Astrocyte (in vitro differentiated cells and primary cell): Measurements from ENCODE around the gene ST6GAL2. TPM values are rescaled to one million over a fixed set of nuclear protein-coding genes. Genes with fewer than 3 reads are reported as not detected.

ENCODE experiments used
- DNase-seq: peaks from one replicate; pipeline ENCODE4 v3.0.0-alpha.2; 2010; ENCODE audit warnings: low read depth
- FAIRE-seq: peaks from 2 replicates; lab custom pipeline; 2011; peaks lifted over from hg19 to GRCh38; lab: Jason Lieb, UNC
- H2AFZ ChIP-seq: 2 replicates; pipeline ENCODE4 v1.6.0; 2012; ENCODE audit warnings: low read depth, low read length, inconsistent platforms
- H3K27ac ChIP-seq: 2 replicates; pipeline ENCODE4 v1.5.1; 2011; ENCODE audit warnings: low read depth, low read length, inconsistent platforms
- H3K27me3 ChIP-seq: 2 replicates; pipeline ENCODE4 v1.6.0; 2011; ENCODE audit warnings: low read length, inconsistent platforms; ENCODE audit not compliant: insufficient read depth
- H3K36me3 ChIP-seq: 2 replicates; pipeline ENCODE4 v1.5.1; 2011; ENCODE audit warnings: low read length, inconsistent platforms; ENCODE audit not compliant: insufficient read depth
- H3K4me1 ChIP-seq: 2 replicates; pipeline ENCODE4 v1.5.1; 2011; ENCODE audit warnings: low read length, inconsistent platforms; ENCODE audit not compliant: insufficient read depth
- H3K4me2 ChIP-seq: 2 replicates; pipeline ENCODE4 v1.6.0; 2012; ENCODE audit warnings: low read length, inconsistent platforms
- H3K4me3 ChIP-seq: 2 replicates; pipeline ENCODE4 v1.5.1; 2011; ENCODE audit warnings: low read depth, mild to moderate bottlenecking, low read length, inconsistent platforms; ENCODE audit not compliant: insufficient read depth
- H3K79me2 ChIP-seq: 2 replicates; pipeline ENCODE4 v1.6.0; 2012; ENCODE audit warnings: mild to moderate bottlenecking, low read length, inconsistent platforms; ENCODE audit not compliant: insufficient read depth
- H3K9ac ChIP-seq: 2 replicates; pipeline ENCODE4 v1.6.0; 2012; ENCODE audit warnings: mild to moderate bottlenecking, low read length, inconsistent platforms
- H3K9me3 ChIP-seq: 2 replicates; pipeline ENCODE4 v1.5.1; 2012; ENCODE audit warnings: low read depth, mild to moderate bottlenecking, low read length, inconsistent platforms; ENCODE audit not compliant: insufficient read depth
- H4K20me1 ChIP-seq: 2 replicates; pipeline ENCODE4 v1.6.0; 2012; ENCODE audit warnings: low read length, inconsistent platforms; ENCODE audit not compliant: insufficient read depth
- H3K27ac Mint-ChIP-seq: one replicate; pipeline ENCODE4 v1.8.0; 2021; ENCODE audit warnings: mild to moderate bottlenecking, mixed read lengths; ENCODE audit not compliant: unreplicated experiment
- H3K27me3 Mint-ChIP-seq: one replicate; pipeline ENCODE4 v1.8.0; 2021; ENCODE audit warnings: low read depth, mixed read lengths; ENCODE audit not compliant: unreplicated experiment
- H3K36me3 Mint-ChIP-seq: one replicate; pipeline ENCODE4 v1.8.0; 2021; ENCODE audit warnings: low read depth, mixed read lengths; ENCODE audit not compliant: unreplicated experiment
- H3K4me1 Mint-ChIP-seq: one replicate; pipeline ENCODE4 v1.8.0; 2021; ENCODE audit warnings: low read depth, mixed read lengths; ENCODE audit not compliant: unreplicated experiment
- H3K4me3 Mint-ChIP-seq: one replicate; pipeline ENCODE4 v1.8.0; 2021; ENCODE audit warnings: mild to moderate bottlenecking, moderate library complexity, mixed read lengths; ENCODE audit not compliant: unreplicated experiment
- H3K9me3 Mint-ChIP-seq: one replicate; pipeline ENCODE4 v1.8.0; 2021; ENCODE audit warnings: mild to moderate bottlenecking, mixed read lengths; ENCODE audit not compliant: unreplicated experiment
- CTCF ChIP-seq: IDR thresholded peaks from 2 replicates; pipeline ENCODE4 v1.5.1; 2011; ENCODE audit warnings: low read depth, mild to moderate bottlenecking, inconsistent platforms, low read length, moderate library complexity; ENCODE audit not compliant: insufficient read depth
- EZH2 ChIP-seq: IDR thresholded peaks from 2 replicates; pipeline ENCODE4 v1.6.1; 2012; ENCODE audit warnings: mild to moderate bottlenecking, low read length, inconsistent platforms; ENCODE audit not compliant: insufficient read depth
- total RNA-seq: library from RNA; stranded (reverse); gene quantifications from 2 replicates; pipeline ENCODE4 v1.2.1, GENCODE V29; 2021

Gene ST6GAL2
- total RNA-seq, 1 donor from 2014 or later: 59.8 TPM

GRCh38 chr2:106904242-106904641, 18.3 kb upstream of the ST6GAL2 start:
- Histone ChIP-seq H3K9ac (no peak overlapping the region), H3K79me2 (no peaks in the 10 kb centered on the region), H3K27ac (no peak overlapping the region), H3K4me2 (no peak overlapping the region), H3K4me1 (no peaks in the 10 kb centered on the region), H3K4me3 (no peak overlapping the region), H4K20me1 (no peaks in the 10 kb centered on the region), H2AFZ (no peak overlapping the region), H3K36me3 (no peaks in the 10 kb centered on the region), H3K27me3 (no peaks in the 10 kb centered on the region), H3K9me3 (peaks cover 7% of the 10 kb centered on the region)
- Mint-ChIP-seq H3K9me3 (peaks cover under 1% of the 10 kb centered on the region), H3K4me1 (peaks cover 5% of the 10 kb centered on the region), H3K27ac (no peak overlapping the region), H3K4me3 (no peak overlapping the region), H3K27me3 (peaks cover 10% of the 10 kb centered on the region), H3K36me3 (peaks cover 1% of the 10 kb centered on the region)
- FAIRE-seq (no peak), DNase-seq (no peak)
- TF ChIP-seq EZH2 (no peak), CTCF (no peak)

- H3K79me2 ChIP-seq: no peaks in the 10 kb centered on the region
- H3K9me3 ChIP-seq: peaks cover 4% of the 10 kb centered on the region
- no peak overlapping the region for H3K9ac ChIP-seq
- H3K4me1 ChIP-seq: no peaks in the 10 kb centered on the region
- H3K4me3 Mint-ChIP-seq: no peak overlapping the region
- H3K9me3 Mint-ChIP-seq: no peaks in the 10 kb centered on the region
- H3K36me3 Mint-ChIP-seq: no peaks in the 10 kb centered on the region
- H2AFZ ChIP-seq: no peak overlapping the region
- H3K27ac ChIP-seq: no peak overlapping the region
- H3K27me3 Mint-ChIP-seq: peaks cover 6% of the 10 kb centered on the region
- DNase-seq: no peak
- no peak overlapping the region for H3K4me3 ChIP-seq
- no peak for TF ChIP-seq EZH2
- no peak for TF ChIP-seq CTCF
- H3K36me3 ChIP-seq: no peaks in the 10 kb centered on the region
- peaks cover 7% of the 10 kb centered on the region for H3K4me1 Mint-ChIP-seq
- no peaks in the 10 kb centered on the region for H3K27me3 ChIP-seq
- no peak for FAIRE-seq
- no peak overlapping the region for H3K4me2 ChIP-seq
- no peaks in the 10 kb centered on the region for H4K20me1 ChIP-seq
- H3K27ac Mint-ChIP-seq: no peak overlapping the region
These were observed 14.0 kb upstream of the ST6GAL2 start for GRCh38 chr2:106899786-106900530.

DNA sequence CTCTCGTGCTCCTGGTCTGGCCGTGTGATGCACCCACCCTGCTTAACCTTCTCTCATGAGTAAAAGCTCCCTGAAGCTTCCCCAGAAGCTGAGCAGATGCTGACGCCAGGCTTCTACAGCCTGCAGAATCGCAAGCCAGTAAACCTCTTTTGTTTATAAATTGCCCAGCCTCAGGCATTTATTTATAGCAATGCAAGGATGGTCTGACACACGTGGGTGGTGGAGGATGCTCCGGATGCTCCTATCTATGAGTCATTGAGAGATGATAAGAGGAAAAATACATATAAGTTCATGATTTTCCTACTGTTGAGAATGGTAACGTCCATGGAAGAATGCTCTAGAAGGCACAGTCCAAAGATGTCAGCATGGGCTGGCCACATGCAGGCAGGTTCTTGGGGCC, 8.6 kb upstream of the ST6GAL2 start:
- Mint-ChIP-seq H3K4me1 (peaks cover 13% of the 10 kb centered on the region), H3K27ac (no peak overlapping the region), H3K27me3 (peaks cover 6% of the 10 kb centered on the region), H3K4me3 (no peak overlapping the region), H3K36me3 (no peaks in the 10 kb centered on the region), H3K9me3 (peaks cover 7% of the 10 kb centered on the region)
- no peak overlapping the region for H2AFZ ChIP-seq
- H3K27ac ChIP-seq: no peak overlapping the region
- no peaks in the 10 kb centered on the region for H3K9me3 ChIP-seq
- no peak overlapping the region for H3K4me2 ChIP-seq
- peaks cover 2% of the 10 kb centered on the region for H3K27me3 ChIP-seq
- H3K79me2 ChIP-seq: no peaks in the 10 kb centered on the region
- H3K9ac ChIP-seq: no peak overlapping the region
- DNase-seq (no peak), FAIRE-seq (no peak)
- TF ChIP-seq CTCF (no peak), EZH2 (no peak)
- H4K20me1 ChIP-seq: no peaks in the 10 kb centered on the region
- no peak overlapping the region for H3K4me3 ChIP-seq
- H3K36me3 ChIP-seq: no peaks in the 10 kb centered on the region
- no peaks in the 10 kb centered on the region for H3K4me1 ChIP-seq
